ENCODE measurements around the gene TEP1. TPM values are rescaled to one million over a fixed set of nuclear protein-coding genes. Genes with fewer than 3 reads are reported as not detected.

Gene TEP1
- total and polyA plus RNA-seq, 2 experiments from 2014 or later, result 3.0 to 8.5 TPM

- H3K4me1 ChIP-seq (ENCODE audit: insufficient read depth), result no peaks in the 10 kb centered on the region
- DNase-seq (ENCODE audit: low spot score) (no peak), ATAC-seq (no peak)
- no peak overlapping the region for H2AFZ ChIP-seq
- peaks cover 7% of the 10 kb centered on the region for H3K36me3 ChIP-seq (ENCODE audit: insufficient read depth)
- no peaks in the 10 kb centered on the region for H3K79me2 ChIP-seq (replicated peaks; ENCODE audit: insufficient read depth)
- Mint-ChIP-seq H3K27me3 (ENCODE audit: insufficient read depth, low read depth, poor library complexity) (peaks cover 5% of the 10 kb centered on the region), H3K4me1 (0 out of 3 replicates have a peak, but pooled peaks cover 3% of the 10 kb centered on the region), H3K4me3 (no peak overlapping the region), H3K36me3 (ENCODE audit: low read depth) (peaks cover 7% of the 10 kb centered on the region; the same call in 2 of the 3 replicates), H3K9me3 (peaks cover 4% of the 10 kb centered on the region; the same call in 2 of the 3 replicates), H3K27ac (no peak overlapping the region)
- 0 out of 2 replicates have a peak, but pooled peaks cover 9% of the 10 kb centered on the region for H3K9me2 ChIP-seq (ENCODE audit: insufficient read depth)
- no peak overlapping the region for H3K4me3 ChIP-seq
- H3K27ac ChIP-seq (ENCODE audit: low read depth), result no peak overlapping the region
- no peak overlapping the region for H3K4me2 ChIP-seq
- no peaks in the 10 kb centered on the region for H4K20me1 ChIP-seq (replicated peaks; ENCODE audit: insufficient read depth)
- H3F3A ChIP-seq (replicated peaks; ENCODE audit: low read depth), result no peaks in the 10 kb centered on the region
- TF ChIP-seq CTCF (conservative IDR thresholded peaks at IDR 0.05; ENCODE audit: low read depth in 2 of 2), result no peak
- no peak for TF ChIP-seq ETS1 (IDR thresholded peaks at IDR 0.05)
- peaks cover 3% of the 10 kb centered on the region; the same call in 1 of the 2 replicates for H3K27me3 ChIP-seq (ENCODE audit: insufficient read depth)
Measured at GRCh38 chr14:20441461-20441860, 28.2 kb upstream of the TEP1 start.

- H3K27ac Mint-ChIP-seq, result no peak overlapping the region
- 0 out of 2 replicates have a peak, but pooled peaks cover 9% of the 10 kb centered on the region for H3K9me2 ChIP-seq (ENCODE audit: insufficient read depth)
- DNase-seq (ENCODE audit: low spot score) (no peak), ATAC-seq (no peak; the same call in 2 of the 3 replicates)
- H3K27me3 Mint-ChIP-seq (ENCODE audit: insufficient read depth, low read depth, poor library complexity), result peaks cover 10% of the 10 kb centered on the region
- no peaks in the 10 kb centered on the region; the same call in 1 of the 2 replicates for H3K4me1 ChIP-seq (ENCODE audit: insufficient read depth)
- peaks cover 7% of the 10 kb centered on the region; the same call in 2 of the 3 replicates for H3K36me3 Mint-ChIP-seq (ENCODE audit: low read depth)
- H3F3A ChIP-seq (replicated peaks; ENCODE audit: low read depth), result no peaks in the 10 kb centered on the region
- H3K27ac ChIP-seq (ENCODE audit: low read depth), result no peak overlapping the region
- peaks cover 2% of the 10 kb centered on the region for H3K36me3 ChIP-seq (ENCODE audit: insufficient read depth)
- no peak overlapping the region for H3K4me3 Mint-ChIP-seq
- H3K27me3 ChIP-seq (ENCODE audit: insufficient read depth), result peaks cover 9% of the 10 kb centered on the region
- peaks cover 3% of the 10 kb centered on the region; the same call in 1 of the 3 replicates for H3K4me1 Mint-ChIP-seq
- H2AFZ ChIP-seq, result no peak overlapping the region
- no peak overlapping the region for H3K4me2 ChIP-seq
- H3K4me3 ChIP-seq, result no peak overlapping the region
- no peaks in the 10 kb centered on the region for H4K20me1 ChIP-seq (replicated peaks; ENCODE audit: insufficient read depth)
- peaks cover 4% of the 10 kb centered on the region; the same call in 2 of the 3 replicates for H3K9me3 Mint-ChIP-seq
- no peaks in the 10 kb centered on the region for H3K79me2 ChIP-seq (replicated peaks; ENCODE audit: insufficient read depth)
- TF ChIP-seq ZNF462 (CRISPR knock-in tag; IDR thresholded peaks at IDR 0.05) (no peak), ZNF114 (CRISPR knock-in tag; IDR thresholded peaks at IDR 0.05) (no peak), ETS1 (IDR thresholded peaks at IDR 0.05) (no peak), CREB1 (CRISPR knock-in tag; IDR thresholded peaks at IDR 0.05; ENCODE audit: low read depth) (no peak), CTCF (conservative IDR thresholded peaks at IDR 0.05; ENCODE audit: low read depth in 2 of 2) (no peak), EZH2phosphoT487 (IDR thresholded peaks at IDR 0.05; ENCODE audit: unreplicated experiment) (no peak), JUNB (IDR thresholded peaks at IDR 0.05; ENCODE audit: unreplicated experiment) (no peak)
Measured at GRCh38 chr14:20440882-20441281, 27.6 kb upstream of the TEP1 start.
